K562 (cell line): ENCODE measurements around the gene RNF112. TPM values are rescaled to one million over a fixed set of nuclear protein-coding genes. Genes with fewer than 3 reads are reported as not detected.

ENCODE experiments used
- CTBP1 ChIP-seq: fragments of 450-650 bp; IDR thresholded peaks from 2 replicates; pipeline ENCODE4 v1.6.1; 2016; ENCODE audit warnings: borderline replicate concordance
- JUNB ChIP-seq: fragments of 450-650 bp; formaldehyde crosslinking; conservative IDR thresholded peaks from 2 replicates; pipeline ENCODE4 v1.4.0; 2020; ENCODE audit warnings: mild to moderate bottlenecking
- KDM5B ChIP-seq: fragments of 200-600 bp; sonication (generic); IDR thresholded peaks from 2 replicates; pipeline ENCODE4 v1.6.1; 2012; ENCODE audit warnings: low read depth, mild to moderate bottlenecking, moderate library complexity, low read length, control low read depth, inconsistent platforms; ENCODE audit not compliant: insufficient replicate concordance
- LCOR ChIP-seq: sonication (generic); formaldehyde crosslinking; IDR thresholded peaks from 2 replicates; pipeline ENCODE4 v1.8.0; 2022; ENCODE audit warnings: mild to moderate bottlenecking, missing genetic modification reagents
- MCM2 ChIP-seq: fragments of 450-650 bp; IDR thresholded peaks from 2 replicates; pipeline ENCODE4 v1.6.1; 2017; ENCODE audit warnings: low read depth, mild to moderate bottlenecking
- POU5F1 ChIP-seq: fragments of 150-350 bp; IDR thresholded peaks from 2 replicates; pipeline ENCODE4 v1.6.1; 2014; ENCODE audit warnings: borderline replicate concordance, low read length, low read depth, mild to moderate bottlenecking; ENCODE audit not compliant: partially characterized antibody
- PTRF ChIP-seq: fragments of 450-650 bp; IDR thresholded peaks from 2 replicates; pipeline ENCODE4 v1.6.1; 2016; ENCODE audit warnings: mild to moderate bottlenecking, missing genetic modification characterization, missing compliant biosample characterization
- SMAD1 ChIP-seq: fragments of 150-350 bp; IDR thresholded peaks from 2 replicates; pipeline ENCODE4 v1.6.1; 2014; ENCODE audit warnings: low read length, low read depth; ENCODE audit not compliant: partially characterized antibody
- SRSF9 ChIP-seq: fragments of 200-400 bp; formaldehyde crosslinking; IDR thresholded peaks from 2 replicates; pipeline ENCODE4 v1.6.1; 2017; ENCODE audit warnings: low read depth, low read length, borderline replicate concordance
- WHSC1 ChIP-seq: IDR thresholded peaks from one replicate; pipeline ENCODE4 v1.6.1; 2012; ENCODE audit warnings: low read length, control low read depth, inconsistent platforms
- ZKSCAN1 ChIP-seq: fragments of 150-350 bp; IDR thresholded peaks from 2 replicates; pipeline ENCODE4 v1.6.1; 2016; ENCODE audit warnings: low read depth, low read length
- ZNF644 ChIP-seq: fragments of 200-800 bp; sonication (Bioruptor generic); IDR thresholded peaks from 2 replicates; pipeline ENCODE4 v1.6.1; 2016; ENCODE audit warnings: low read depth, missing genetic modification characterization, missing compliant biosample characterization
- ZNF707 ChIP-seq: fragments of 250-450 bp; sonication (Bioruptor Pico); conservative IDR thresholded peaks from 2 replicates; pipeline ENCODE4 v1.8.0; 2022; ENCODE audit warnings: inconsistent platforms, mild to moderate bottlenecking, moderate library complexity
- ZNF830 ChIP-seq: fragments of 250-450 bp; sonication (Bioruptor Pico); IDR thresholded peaks from 2 replicates; pipeline ENCODE4 v1.5.0; 2021; ENCODE audit warnings: mild to moderate bottlenecking
- polyA plus RNA-seq, 8 experiments: library from polyadenylated mRNA; depleted of rRNA in 4 of 8; stranded (reverse) in 5 of 8; unstranded in 3 of 8; fragments of >200 nt; fragmentation: Nextera tagmentation in 2 of 8; fragmentation: Illumina TruSeq in 1 of 8; extraction: Ambion mirVana in 2 of 8; extraction: Trizol in 1 of 8; gene quantifications; 2 replicates each; pipeline versions ENCODE4 v1.2.1 to v1.2.3, GENCODE V29; 2011 to 2014; ENCODE audit warnings: inconsistent platforms in 1 of 8, missing spikeins in 1 of 8
- total RNA-seq, 7 experiments: library from RNA; depleted of rRNA in 6 of 7; stranded (reverse); fragments of >200 nt in 6 of 7; fragmentation: Illumina TruSeq in 2 of 7; extraction: Trizol in 2 of 7; gene quantifications; 2 replicates each; pipeline versions ENCODE4 v1.2.1 to v1.2.3, GENCODE V29; 2011 to 2021; ENCODE audit warnings: low replicate concordance in 1 of 7
- TF ChIP-seq, protein P1 (sequence below): sonication (generic); formaldehyde crosslinking; IDR thresholded peaks from 2 replicates; pipeline ENCODE4 v1.8.0; 2023; ENCODE audit warnings: mild to moderate bottlenecking, missing genetic modification reagents
- TF ChIP-seq, protein P2 (sequence below): fragments of 250-450 bp; sonication (Bioruptor Pico); IDR thresholded peaks from 2 replicates; pipeline ENCODE4 v1.4.0; 2020; ENCODE audit warnings: mild to moderate bottlenecking, moderate library complexity
- TF ChIP-seq, protein P3 (sequence below): IDR thresholded peaks from 3 replicates; pipeline ENCODE4 v1.6.1; 2011; ENCODE audit warnings: borderline replicate concordance, mild to moderate bottlenecking; ENCODE audit not compliant: insufficient read length, insufficient read depth
- TF ChIP-seq, protein P4 (sequence below): sonication (generic); formaldehyde crosslinking; IDR thresholded peaks from 2 replicates; pipeline ENCODE4 v1.8.0; 2022; ENCODE audit warnings: missing genetic modification reagents, mild to moderate bottlenecking, borderline replicate concordance
- TF ChIP-seq, protein P5 (sequence below): sonication (generic); formaldehyde crosslinking; IDR thresholded peaks from 2 replicates; pipeline ENCODE4 v1.8.1; 2023; ENCODE audit warnings: mild to moderate bottlenecking, missing genetic modification reagents, moderate library complexity

RNF112 gene
- total and polyA plus RNA-seq, 9 of the 15 experiments (the other 6 are each of a cell fraction or from before 2014, with no cell fraction given): 0.05 TPM; not detected in 8

DNA sequence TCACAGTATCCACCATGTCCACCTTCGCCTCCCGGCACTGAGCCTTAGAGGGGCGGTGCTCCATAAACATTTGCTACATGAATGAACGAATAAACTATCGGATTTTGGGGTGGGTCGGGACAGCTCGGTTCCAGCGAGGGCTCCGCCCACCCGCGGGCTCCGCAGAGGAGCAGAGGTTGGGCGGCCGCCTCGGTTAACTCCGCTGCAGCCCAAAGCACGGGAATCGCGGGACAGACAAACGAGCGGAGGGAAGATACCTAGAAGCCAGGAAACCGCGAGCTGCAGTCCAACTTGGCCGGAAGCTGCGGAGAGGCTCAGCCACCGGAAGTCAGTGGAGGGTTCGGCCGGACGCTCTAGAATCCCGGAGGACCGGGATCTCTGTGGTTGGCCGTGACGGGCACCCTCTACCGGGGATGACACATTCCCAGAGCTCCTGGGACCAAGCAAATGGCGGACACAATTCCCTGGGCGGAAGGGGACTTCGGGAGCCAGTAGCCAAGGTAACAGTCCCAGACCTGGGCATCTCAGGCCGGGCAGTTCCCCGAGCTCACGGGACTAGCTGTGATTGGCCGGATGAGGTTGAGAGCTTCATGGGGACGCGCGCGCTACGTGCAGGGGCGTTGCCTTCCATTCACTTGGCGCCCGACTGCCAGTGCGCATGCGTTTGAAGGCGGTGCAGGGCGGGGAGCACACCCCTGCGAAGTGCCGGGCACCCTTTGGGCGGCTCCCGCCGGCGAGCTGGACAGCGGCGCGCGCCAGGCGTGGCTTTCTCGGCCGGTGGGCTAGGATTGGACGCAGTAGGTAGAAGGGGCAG is 33.2 kb upstream of the RNF112 start (continued):
- no peak for TF ChIP-seq SMAD1
- TF ChIP-seq, protein P1, sequence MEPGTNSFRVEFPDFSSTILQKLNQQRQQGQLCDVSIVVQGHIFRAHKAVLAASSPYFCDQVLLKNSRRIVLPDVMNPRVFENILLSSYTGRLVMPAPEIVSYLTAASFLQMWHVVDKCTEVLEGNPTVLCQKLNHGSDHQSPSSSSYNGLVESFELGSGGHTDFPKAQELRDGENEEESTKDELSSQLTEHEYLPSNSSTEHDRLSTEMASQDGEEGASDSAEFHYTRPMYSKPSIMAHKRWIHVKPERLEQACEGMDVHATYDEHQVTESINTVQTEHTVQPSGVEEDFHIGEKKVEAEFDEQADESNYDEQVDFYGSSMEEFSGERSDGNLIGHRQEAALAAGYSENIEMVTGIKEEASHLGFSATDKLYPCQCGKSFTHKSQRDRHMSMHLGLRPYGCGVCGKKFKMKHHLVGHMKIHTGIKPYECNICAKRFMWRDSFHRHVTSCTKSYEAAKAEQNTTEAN (CRISPR knock-in tag): no peak
- TF ChIP-seq WHSC1: no peak
- TF ChIP-seq ZNF830 (CRISPR knock-in tag): no peak
- TF ChIP-seq, protein P2, sequence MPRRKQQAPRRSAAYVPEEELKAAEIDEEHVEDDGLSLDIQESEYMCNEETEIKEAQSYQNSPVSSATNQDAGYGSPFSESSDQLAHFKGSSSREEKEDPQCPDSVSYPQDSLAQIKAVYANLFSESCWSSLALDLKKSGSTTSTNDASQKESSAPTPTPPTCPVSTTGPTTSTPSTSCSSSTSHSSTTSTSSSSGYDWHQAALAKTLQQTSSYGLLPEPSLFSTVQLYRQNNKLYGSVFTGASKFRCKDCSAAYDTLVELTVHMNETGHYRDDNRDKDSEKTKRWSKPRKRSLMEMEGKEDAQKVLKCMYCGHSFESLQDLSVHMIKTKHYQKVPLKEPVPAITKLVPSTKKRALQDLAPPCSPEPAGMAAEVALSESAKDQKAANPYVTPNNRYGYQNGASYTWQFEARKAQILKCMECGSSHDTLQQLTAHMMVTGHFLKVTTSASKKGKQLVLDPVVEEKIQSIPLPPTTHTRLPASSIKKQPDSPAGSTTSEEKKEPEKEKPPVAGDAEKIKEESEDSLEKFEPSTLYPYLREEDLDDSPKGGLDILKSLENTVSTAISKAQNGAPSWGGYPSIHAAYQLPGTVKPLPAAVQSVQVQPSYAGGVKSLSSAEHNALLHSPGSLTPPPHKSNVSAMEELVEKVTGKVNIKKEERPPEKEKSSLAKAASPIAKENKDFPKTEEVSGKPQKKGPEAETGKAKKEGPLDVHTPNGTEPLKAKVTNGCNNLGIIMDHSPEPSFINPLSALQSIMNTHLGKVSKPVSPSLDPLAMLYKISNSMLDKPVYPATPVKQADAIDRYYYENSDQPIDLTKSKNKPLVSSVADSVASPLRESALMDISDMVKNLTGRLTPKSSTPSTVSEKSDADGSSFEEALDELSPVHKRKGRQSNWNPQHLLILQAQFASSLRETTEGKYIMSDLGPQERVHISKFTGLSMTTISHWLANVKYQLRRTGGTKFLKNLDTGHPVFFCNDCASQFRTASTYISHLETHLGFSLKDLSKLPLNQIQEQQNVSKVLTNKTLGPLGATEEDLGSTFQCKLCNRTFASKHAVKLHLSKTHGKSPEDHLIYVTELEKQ: no peak
- no peak for TF ChIP-seq ZNF644 (tag)
- no peak for TF ChIP-seq ZKSCAN1
- peak; percentile 93 for TF ChIP-seq CTBP1
- TF ChIP-seq, protein P3, sequence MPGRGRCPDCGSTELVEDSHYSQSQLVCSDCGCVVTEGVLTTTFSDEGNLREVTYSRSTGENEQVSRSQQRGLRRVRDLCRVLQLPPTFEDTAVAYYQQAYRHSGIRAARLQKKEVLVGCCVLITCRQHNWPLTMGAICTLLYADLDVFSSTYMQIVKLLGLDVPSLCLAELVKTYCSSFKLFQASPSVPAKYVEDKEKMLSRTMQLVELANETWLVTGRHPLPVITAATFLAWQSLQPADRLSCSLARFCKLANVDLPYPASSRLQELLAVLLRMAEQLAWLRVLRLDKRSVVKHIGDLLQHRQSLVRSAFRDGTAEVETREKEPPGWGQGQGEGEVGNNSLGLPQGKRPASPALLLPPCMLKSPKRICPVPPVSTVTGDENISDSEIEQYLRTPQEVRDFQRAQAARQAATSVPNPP: no peak
- TF ChIP-seq LCOR (CRISPR knock-in tag): peak; percentile 67; the same call in 1 of the 2 replicates
- TF ChIP-seq POU5F1: no peak
- TF ChIP-seq MCM2: no peak
- TF ChIP-seq JUNB (CRISPR knock-in tag): no peak
- TF ChIP-seq ZNF707 (CRISPR knock-in tag): no peak
- TF ChIP-seq, protein P4, sequence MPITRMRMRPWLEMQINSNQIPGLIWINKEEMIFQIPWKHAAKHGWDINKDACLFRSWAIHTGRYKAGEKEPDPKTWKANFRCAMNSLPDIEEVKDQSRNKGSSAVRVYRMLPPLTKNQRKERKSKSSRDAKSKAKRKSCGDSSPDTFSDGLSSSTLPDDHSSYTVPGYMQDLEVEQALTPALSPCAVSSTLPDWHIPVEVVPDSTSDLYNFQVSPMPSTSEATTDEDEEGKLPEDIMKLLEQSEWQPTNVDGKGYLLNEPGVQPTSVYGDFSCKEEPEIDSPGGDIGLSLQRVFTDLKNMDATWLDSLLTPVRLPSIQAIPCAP (CRISPR knock-in tag): no peak
- no peak for TF ChIP-seq SRSF9
- TF ChIP-seq, protein P5, sequence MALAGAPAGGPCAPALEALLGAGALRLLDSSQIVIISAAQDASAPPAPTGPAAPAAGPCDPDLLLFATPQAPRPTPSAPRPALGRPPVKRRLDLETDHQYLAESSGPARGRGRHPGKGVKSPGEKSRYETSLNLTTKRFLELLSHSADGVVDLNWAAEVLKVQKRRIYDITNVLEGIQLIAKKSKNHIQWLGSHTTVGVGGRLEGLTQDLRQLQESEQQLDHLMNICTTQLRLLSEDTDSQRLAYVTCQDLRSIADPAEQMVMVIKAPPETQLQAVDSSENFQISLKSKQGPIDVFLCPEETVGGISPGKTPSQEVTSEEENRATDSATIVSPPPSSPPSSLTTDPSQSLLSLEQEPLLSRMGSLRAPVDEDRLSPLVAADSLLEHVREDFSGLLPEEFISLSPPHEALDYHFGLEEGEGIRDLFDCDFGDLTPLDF (CRISPR knock-in tag): no peak
- peak; percentile 74 for TF ChIP-seq KDM5B
- no peak for TF ChIP-seq PTRF (tag)
